ENCODE results near the gene PDE8A. TPM values are rescaled to one million over a fixed set of nuclear protein-coding genes. Genes with fewer than 3 reads are reported as not detected.

The PDE8A gene
- total RNA-seq, 2 experiments from 2014 or later = 23.2 to 24.4 TPM

DNA sequence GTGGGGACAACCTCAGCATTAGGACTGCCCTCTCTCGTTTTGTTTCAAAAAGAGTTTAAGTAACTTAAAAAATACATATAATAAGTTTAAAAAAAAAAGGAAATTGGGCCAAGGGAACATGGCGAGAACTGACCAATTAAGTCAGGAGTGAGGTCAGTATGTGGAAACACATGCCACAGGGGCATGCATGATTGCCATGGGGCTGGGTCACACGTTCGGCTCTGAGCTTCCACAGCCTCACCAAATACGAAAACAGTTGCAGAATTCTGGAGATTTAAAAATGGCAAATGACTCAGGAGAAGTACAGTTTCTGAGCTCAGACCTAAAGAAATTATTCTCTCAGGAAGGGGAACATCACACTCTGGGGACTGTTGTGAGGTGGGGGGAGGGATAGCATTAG is 24.1 kb downstream of the PDE8A start:
- no peak for DNase-seq
- H3K27ac Mint-ChIP-seq = no peak overlapping the region
- H3K27me3 Mint-ChIP-seq = no peaks in the 10 kb centered on the region
- no peaks in the 10 kb centered on the region for H3K36me3 Mint-ChIP-seq (ENCODE audit: low read depth)
- no peak for ATAC-seq
- TF ChIP-seq, protein P1, sequence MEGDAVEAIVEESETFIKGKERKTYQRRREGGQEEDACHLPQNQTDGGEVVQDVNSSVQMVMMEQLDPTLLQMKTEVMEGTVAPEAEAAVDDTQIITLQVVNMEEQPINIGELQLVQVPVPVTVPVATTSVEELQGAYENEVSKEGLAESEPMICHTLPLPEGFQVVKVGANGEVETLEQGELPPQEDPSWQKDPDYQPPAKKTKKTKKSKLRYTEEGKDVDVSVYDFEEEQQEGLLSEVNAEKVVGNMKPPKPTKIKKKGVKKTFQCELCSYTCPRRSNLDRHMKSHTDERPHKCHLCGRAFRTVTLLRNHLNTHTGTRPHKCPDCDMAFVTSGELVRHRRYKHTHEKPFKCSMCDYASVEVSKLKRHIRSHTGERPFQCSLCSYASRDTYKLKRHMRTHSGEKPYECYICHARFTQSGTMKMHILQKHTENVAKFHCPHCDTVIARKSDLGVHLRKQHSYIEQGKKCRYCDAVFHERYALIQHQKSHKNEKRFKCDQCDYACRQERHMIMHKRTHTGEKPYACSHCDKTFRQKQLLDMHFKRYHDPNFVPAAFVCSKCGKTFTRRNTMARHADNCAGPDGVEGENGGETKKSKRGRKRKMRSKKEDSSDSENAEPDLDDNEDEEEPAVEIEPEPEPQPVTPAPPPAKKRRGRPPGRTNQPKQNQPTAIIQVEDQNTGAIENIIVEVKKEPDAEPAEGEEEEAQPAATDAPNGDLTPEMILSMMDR (IDR thresholded peaks at IDR 0.05) = no peak
- POLR2A ChIA-PET = interaction anchor here (0.6 kb wide), 1 partner anchor 22 kb away, joined by 4 read pairs; no protein-coding TSS in a partner anchor
- H3K9me3 Mint-ChIP-seq = no peaks in the 10 kb centered on the region
- no peak overlapping the region for H3K4me3 Mint-ChIP-seq
- intact Hi-C loops (cut with micrococcal nuclease) = no loop called here
- CTCF ChIA-PET = interaction anchor here (1.2 kb wide), 1 partner anchor 48 kb away, joined by 4 read pairs; no protein-coding TSS in a partner anchor
- H3K4me1 Mint-ChIP-seq (ENCODE audit: low read depth) = peaks cover 40% of the 10 kb centered on the region

DNA sequence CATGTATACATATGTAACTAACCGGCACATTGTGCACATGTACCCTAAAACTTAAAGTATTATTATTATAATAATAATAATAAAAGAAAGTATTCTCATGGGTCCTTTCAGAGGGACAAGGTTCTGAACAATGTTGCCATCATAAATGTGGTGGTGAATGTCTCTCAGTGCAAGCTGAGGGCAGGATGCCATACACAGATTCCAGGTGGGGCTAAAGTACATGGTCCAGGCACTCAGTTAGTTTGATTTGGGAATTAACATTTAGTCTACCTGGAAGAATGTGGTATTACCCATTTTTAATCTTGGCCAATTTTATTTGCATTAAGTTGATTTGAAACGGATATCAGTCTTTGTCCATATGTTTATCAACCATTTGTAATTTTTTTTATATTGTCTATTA is 24.5 kb downstream of the PDE8A start:
- CTCF ChIA-PET = interaction anchor here (1.2 kb wide), 1 partner anchor 48 kb away, joined by 4 read pairs; no protein-coding TSS in a partner anchor
- POLR2A ChIA-PET = no interaction called here
- Mint-ChIP-seq H3K4me1 (ENCODE audit: low read depth) (peaks cover 44% of the 10 kb centered on the region), H3K36me3 (ENCODE audit: low read depth) (peaks cover 3% of the 10 kb centered on the region), H3K4me3 (no peak overlapping the region), H3K27ac (no peak overlapping the region), H3K9me3 (peaks cover 2% of the 10 kb centered on the region), H3K27me3 (no peaks in the 10 kb centered on the region)
- TF ChIP-seq, protein P1 (IDR thresholded peaks at IDR 0.05) = no peak
- intact Hi-C loops (cut with micrococcal nuclease) = no loop called here
- no peak for ATAC-seq
- no peak for DNase-seq

DNA sequence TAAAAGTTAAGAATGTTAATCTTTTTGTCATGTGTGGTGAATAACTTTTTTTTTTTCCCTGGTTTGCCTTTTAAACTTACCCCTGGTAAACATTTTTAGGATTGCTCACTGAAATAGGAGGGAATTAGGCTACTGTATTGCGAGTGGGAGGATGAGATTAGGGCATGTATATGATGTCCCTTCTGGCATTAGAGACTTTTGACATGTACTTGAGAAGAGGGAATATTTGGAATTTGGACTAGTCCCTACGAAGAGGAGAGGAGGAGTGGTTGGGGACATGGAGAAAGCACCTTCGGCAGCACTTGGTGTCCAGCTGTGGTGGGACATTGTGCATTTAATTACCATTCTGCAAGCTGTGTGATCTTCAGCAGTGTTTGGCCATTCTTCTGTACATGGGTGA is 25.0 kb downstream of the PDE8A start:
- peaks cover 3% of the 10 kb centered on the region for H3K36me3 Mint-ChIP-seq (ENCODE audit: low read depth)
- intact Hi-C loops (cut with micrococcal nuclease) = no loop called here
- no peak overlapping the region for H3K27ac Mint-ChIP-seq
- DNase-seq (no peak), ATAC-seq (no peak)
- ChIA-PET POLR2A (no interaction called here), CTCF (no interaction called here)
- peaks cover 2% of the 10 kb centered on the region for H3K9me3 Mint-ChIP-seq
- TF ChIP-seq, protein P1 (IDR thresholded peaks at IDR 0.05) = no peak
- H3K27me3 Mint-ChIP-seq = no peaks in the 10 kb centered on the region
- no peak overlapping the region for H3K4me3 Mint-ChIP-seq
- peaks cover 41% of the 10 kb centered on the region for H3K4me1 Mint-ChIP-seq (ENCODE audit: low read depth)

DNA sequence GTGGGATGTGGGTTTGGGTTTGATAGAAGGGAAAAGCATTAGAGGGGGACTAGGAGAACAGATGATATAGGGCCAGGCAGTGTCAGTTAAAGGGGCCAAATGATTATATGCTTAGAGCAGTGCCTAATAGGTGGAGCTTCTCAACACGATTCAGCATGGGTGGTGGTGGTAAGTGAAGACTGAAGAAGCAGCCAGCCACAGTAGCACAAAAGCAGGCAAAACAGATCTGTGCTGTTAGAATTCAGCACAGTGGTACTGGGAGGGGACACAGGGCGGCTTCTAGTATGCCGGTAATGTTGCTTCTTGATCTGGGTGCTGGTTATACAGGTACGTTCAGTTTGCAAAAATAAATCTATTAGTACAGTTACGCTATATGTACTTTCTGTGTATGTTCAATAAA is 25.5 kb downstream of the PDE8A start:
- ChIA-PET CTCF (no interaction called here), POLR2A (no interaction called here)
- intact Hi-C loops (cut with micrococcal nuclease) = no loop called here
- peaks cover 2% of the 10 kb centered on the region for H3K9me3 Mint-ChIP-seq
- peaks cover 39% of the 10 kb centered on the region for H3K4me1 Mint-ChIP-seq (ENCODE audit: low read depth)
- TF ChIP-seq, protein P1 (IDR thresholded peaks at IDR 0.05) = no peak
- no peak for ATAC-seq
- H3K27ac Mint-ChIP-seq = no peak overlapping the region
- no peak for DNase-seq
- no peak overlapping the region for H3K4me3 Mint-ChIP-seq
- H3K27me3 Mint-ChIP-seq = no peaks in the 10 kb centered on the region
- H3K36me3 Mint-ChIP-seq (ENCODE audit: low read depth) = peaks cover 3% of the 10 kb centered on the region

DNA sequence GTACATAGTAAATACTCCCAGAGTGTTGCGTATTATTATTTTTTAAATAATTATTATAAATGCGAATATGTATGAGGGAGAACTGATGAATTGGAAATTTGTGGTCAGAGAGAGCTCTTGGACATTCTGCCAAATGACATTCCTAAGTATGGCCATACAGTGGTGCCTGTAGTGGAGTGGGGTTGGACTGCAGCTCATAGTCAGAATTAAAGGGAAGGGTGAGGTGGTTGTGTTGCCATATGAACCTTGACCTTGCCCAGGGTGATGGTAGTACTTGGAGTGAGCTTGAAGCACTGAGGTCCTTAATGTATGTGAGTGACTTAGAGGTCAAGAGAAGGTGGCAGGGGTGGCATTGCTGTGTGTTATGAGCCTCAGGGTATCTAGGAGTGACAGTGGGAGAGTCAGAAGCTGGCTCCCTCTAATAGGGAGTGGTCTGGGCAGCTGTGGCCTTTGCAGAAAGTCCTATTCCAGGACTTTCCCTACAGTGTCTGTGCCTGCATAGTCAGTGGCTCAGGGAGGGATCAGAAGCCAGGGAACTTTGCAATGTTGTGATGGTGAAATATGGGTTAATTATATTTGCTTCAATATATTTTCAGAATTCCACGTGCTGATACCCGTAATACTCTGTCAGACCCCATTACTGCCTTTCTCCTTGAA is 26.2 kb downstream of the PDE8A start:
- peaks cover 32% of the 10 kb centered on the region for H3K4me1 Mint-ChIP-seq (ENCODE audit: low read depth)
- POLR2A ChIA-PET = no interaction called here
- TF ChIP-seq, protein P1 (IDR thresholded peaks at IDR 0.05) = no peak
- peaks cover 3% of the 10 kb centered on the region for H3K36me3 Mint-ChIP-seq (ENCODE audit: low read depth)
- no peak for DNase-seq
- H3K27ac Mint-ChIP-seq = no peak overlapping the region
- no peaks in the 10 kb centered on the region for H3K27me3 Mint-ChIP-seq
- H3K4me3 Mint-ChIP-seq = no peak overlapping the region
- CTCF ChIA-PET = interaction anchor here (0.8 kb wide), 1 partner anchor 25 kb away, joined by 3 read pairs; no protein-coding TSS in a partner anchor
- no peak for ATAC-seq
- intact Hi-C loops (cut with micrococcal nuclease) = no loop called here
- peaks cover 2% of the 10 kb centered on the region for H3K9me3 Mint-ChIP-seq
